ENCODE results near the gene NXT1.

DNA sequence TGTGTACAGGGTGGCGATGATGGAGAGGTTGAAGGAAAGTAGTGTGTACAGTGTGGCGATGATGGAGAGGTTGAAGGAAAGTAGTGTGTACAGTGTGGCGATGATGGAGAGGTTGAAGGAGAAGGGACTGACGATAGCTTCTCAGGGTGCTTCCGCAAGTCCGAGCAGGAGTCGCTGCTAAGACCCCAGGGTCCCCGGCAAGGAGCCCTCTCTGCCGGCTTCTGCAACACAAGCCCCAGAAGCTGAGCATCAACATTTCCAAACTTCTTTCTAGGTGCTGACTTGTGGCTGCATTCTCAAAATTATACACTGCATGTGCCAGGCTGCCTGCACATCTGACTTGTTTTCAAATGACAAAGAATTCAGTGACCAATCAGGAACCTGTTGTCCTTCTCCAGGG is 47.8 kb upstream of the NXT1 start:
- TF ChIP-seq, protein P1, sequence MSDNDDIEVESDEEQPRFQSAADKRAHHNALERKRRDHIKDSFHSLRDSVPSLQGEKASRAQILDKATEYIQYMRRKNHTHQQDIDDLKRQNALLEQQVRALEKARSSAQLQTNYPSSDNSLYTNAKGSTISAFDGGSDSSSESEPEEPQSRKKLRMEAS (IDR thresholded peaks at IDR 0.05; ENCODE audit: low read depth) = no peak
- TF ChIP-seq SIN3A (IDR thresholded peaks at IDR 0.05; ENCODE audit: borderline replicate concordance, low read depth, low read length) (no peak), RFX5 (IDR thresholded peaks at IDR 0.05; ENCODE audit: low read length) (no peak), ELF1 (IDR thresholded peaks at IDR 0.05) (no peak), TCF12 (IDR thresholded peaks at IDR 0.05) (no peak), TEAD4 (IDR thresholded peaks at IDR 0.05; ENCODE audit: borderline replicate concordance, insufficient read depth) (no peak), YY1 (IDR thresholded peaks at IDR 0.05; ENCODE audit: low read depth) (no peak), RCOR1 (IDR thresholded peaks at IDR 0.05; ENCODE audit: low read length) (no peak)
- TF ChIP-seq, protein P2, sequence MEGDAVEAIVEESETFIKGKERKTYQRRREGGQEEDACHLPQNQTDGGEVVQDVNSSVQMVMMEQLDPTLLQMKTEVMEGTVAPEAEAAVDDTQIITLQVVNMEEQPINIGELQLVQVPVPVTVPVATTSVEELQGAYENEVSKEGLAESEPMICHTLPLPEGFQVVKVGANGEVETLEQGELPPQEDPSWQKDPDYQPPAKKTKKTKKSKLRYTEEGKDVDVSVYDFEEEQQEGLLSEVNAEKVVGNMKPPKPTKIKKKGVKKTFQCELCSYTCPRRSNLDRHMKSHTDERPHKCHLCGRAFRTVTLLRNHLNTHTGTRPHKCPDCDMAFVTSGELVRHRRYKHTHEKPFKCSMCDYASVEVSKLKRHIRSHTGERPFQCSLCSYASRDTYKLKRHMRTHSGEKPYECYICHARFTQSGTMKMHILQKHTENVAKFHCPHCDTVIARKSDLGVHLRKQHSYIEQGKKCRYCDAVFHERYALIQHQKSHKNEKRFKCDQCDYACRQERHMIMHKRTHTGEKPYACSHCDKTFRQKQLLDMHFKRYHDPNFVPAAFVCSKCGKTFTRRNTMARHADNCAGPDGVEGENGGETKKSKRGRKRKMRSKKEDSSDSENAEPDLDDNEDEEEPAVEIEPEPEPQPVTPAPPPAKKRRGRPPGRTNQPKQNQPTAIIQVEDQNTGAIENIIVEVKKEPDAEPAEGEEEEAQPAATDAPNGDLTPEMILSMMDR (IDR thresholded peaks at IDR 0.05) = no peak

Data from SK-N-SH (cell line).